GM23338 (cell line): ENCODE data around the gene KLK6. TPM values are rescaled to one million over a fixed set of nuclear protein-coding genes. Genes with fewer than 3 reads are reported as not detected.

Experiments used
- CREB1 ChIP-seq: fragments of 250-450 bp; sonication (Bioruptor Pico); IDR thresholded peaks from 2 replicates; pipeline ENCODE4 v1.5.0; 2020; ENCODE audit warnings: low read depth, mild to moderate bottlenecking, moderate library complexity
- CTCF ChIP-seq, 2 experiments: fragments of 200-600 bp in 1 of 2; sonication (generic) in 1 of 2; conservative IDR thresholded peaks; 2 replicates each; pipeline versions ENCODE4 v1.5.1 to v1.6.1; 2016 to 2017; ENCODE audit warnings: antibody characterized with exemption in 2 of 2, low read depth in 2 of 2, mild to moderate bottlenecking in 2 of 2, moderate library complexity in 1 of 2
- ETS1 ChIP-seq: IDR thresholded peaks from 2 replicates; pipeline ENCODE4 v1.6.1; 2016; ENCODE audit warnings: antibody characterized with exemption
- EZH2 ChIP-seq: fragments of 200-600 bp; sonication (generic); IDR thresholded peaks from one replicate; pipeline ENCODE4 v1.8.0; 2017; ENCODE audit warnings: antibody characterized with exemption, mild to moderate bottlenecking, low read depth; ENCODE audit not compliant: unreplicated experiment
- EZH2phosphoT487 ChIP-seq: fragments of 200-600 bp; sonication (generic); IDR thresholded peaks from one replicate; pipeline ENCODE4 v1.8.1; 2018; ENCODE audit warnings: antibody characterized with exemption; ENCODE audit not compliant: unreplicated experiment
- NANOG ChIP-seq: IDR thresholded peaks from 2 replicates; pipeline ENCODE4 v1.6.1; 2016; ENCODE audit warnings: antibody characterized with exemption, borderline replicate concordance
- POLR2AphosphoS5 ChIP-seq: IDR thresholded peaks from 2 replicates; pipeline ENCODE4 v1.6.1; 2016; ENCODE audit warnings: antibody characterized with exemption, low read depth
- REST ChIP-seq: IDR thresholded peaks from one replicate; pipeline ENCODE4 v1.6.1; 2018; ENCODE audit warnings: antibody characterized with exemption; ENCODE audit not compliant: unreplicated experiment
- ZNF114 ChIP-seq: fragments of 250-450 bp; sonication (Bioruptor Pico); IDR thresholded peaks from 2 replicates; pipeline ENCODE4 v1.5.0; 2020; ENCODE audit warnings: mild to moderate bottlenecking, moderate library complexity
- ZNF462 ChIP-seq: fragments of 250-450 bp; sonication (Bioruptor Pico); IDR thresholded peaks from 2 replicates; pipeline ENCODE4 v1.5.0; 2020; ENCODE audit warnings: mild to moderate bottlenecking, moderate library complexity
- polyA plus RNA-seq: library from polyadenylated mRNA; unstranded; fragments of >200 nt; fragmentation: Nextera tagmentation; extraction: Ambion mirVana; gene quantifications from 2 replicates; pipeline ENCODE4 v1.2.1, GENCODE V29; 2016
- total RNA-seq: library from RNA; depleted of rRNA; stranded (reverse); fragments of >200 nt; shearing (Covaris generic); gene quantifications from 2 replicates; pipeline ENCODE4 v1.2.3, GENCODE V29; 2014

The KLK6 gene
- total and polyA plus RNA-seq, 2 experiments from 2014 or later, result 0.47 to 0.56 TPM

GRCh38 chr19:51002089-51002532 is 32.7 kb upstream of the KLK6 start (continued):
- no peak for TF ChIP-seq ZNF462
- TF ChIP-seq NANOG, result no peak
- TF ChIP-seq ZNF114 (CRISPR knock-in tag), result no peak
- TF ChIP-seq ETS1, result no peak
- TF ChIP-seq REST, result no peak
- no peak for TF ChIP-seq CTCF (conservative IDR thresholded peaks at IDR 0.05; ENCODE audit: low read depth in 2 of 2)
- TF ChIP-seq POLR2AphosphoS5, result no peak
- TF ChIP-seq CREB1 (CRISPR knock-in tag), result no peak
- no peak for TF ChIP-seq EZH2
- no peak for TF ChIP-seq EZH2phosphoT487
